Measurements from ENCODE around the gene PSMB3.
A peak's percentile ranks its signal among the peaks of the same experiment; 100 is the strongest.

PSMB3 gene

DNA sequence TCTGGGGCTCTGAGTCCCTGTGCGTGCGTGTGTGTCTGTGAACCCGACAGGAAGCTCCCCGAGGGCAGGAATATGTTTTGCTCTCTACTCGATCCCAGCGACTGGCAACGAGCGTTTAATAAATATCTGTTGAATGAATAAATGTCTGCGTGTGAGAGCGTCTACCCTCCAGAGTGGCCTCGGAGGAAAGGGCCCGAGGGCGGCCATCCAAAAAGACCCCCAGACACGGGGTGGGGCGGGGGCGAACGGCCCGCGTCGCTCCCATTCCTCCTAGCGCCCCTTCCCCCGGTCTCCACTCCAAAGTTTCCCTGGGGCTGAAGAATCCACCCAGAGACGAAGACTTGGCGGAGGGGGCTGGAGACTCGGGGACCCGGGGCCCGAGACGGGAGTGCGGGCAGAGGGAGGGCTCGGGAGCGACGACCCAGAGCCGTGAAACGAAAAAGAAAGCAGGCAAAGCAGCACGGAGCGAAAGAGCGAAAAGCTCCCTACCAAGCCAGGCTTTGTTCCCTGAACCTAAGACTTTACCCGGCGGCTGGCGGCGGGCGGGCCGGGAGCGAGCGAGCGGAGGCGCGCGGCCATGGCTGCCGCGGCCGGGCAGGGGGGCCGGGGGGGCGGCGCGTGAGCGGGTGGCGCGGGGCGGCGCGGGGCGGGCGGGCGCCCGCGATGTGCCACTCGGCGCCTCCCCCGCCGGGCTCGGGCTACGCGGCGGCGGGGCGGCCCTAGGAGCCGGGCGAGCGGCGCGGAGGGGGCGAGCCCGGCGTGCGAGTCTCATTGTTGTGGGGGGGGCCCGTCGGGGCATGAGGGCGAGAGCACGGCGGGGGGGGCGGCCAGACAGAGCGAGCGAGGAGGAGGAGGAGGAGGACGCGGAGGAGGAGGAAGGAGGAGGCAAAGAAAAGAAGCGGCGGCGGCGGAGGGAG, 47.7 kb upstream of the PSMB3 start, which contains the start of gene MLLT6:
MLLT6 (plus strand) TSS at position 668 of the 917 bp plus-strand sequence. CDS start 360 bp downstream, outside the sequence.
- TF ChIP-seq, protein P1, sequence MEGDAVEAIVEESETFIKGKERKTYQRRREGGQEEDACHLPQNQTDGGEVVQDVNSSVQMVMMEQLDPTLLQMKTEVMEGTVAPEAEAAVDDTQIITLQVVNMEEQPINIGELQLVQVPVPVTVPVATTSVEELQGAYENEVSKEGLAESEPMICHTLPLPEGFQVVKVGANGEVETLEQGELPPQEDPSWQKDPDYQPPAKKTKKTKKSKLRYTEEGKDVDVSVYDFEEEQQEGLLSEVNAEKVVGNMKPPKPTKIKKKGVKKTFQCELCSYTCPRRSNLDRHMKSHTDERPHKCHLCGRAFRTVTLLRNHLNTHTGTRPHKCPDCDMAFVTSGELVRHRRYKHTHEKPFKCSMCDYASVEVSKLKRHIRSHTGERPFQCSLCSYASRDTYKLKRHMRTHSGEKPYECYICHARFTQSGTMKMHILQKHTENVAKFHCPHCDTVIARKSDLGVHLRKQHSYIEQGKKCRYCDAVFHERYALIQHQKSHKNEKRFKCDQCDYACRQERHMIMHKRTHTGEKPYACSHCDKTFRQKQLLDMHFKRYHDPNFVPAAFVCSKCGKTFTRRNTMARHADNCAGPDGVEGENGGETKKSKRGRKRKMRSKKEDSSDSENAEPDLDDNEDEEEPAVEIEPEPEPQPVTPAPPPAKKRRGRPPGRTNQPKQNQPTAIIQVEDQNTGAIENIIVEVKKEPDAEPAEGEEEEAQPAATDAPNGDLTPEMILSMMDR (IDR thresholded peaks at IDR 0.05; ENCODE audit: low read length): no peak
- TF ChIP-seq EZH2 (IDR thresholded peaks at IDR 0.05; ENCODE audit: borderline replicate concordance, low read length): no peak
- H3K27me3 ChIP-seq (ENCODE audit: insufficient read depth, low read length): peaks cover 4% of the 10 kb centered on the region; the same call in 1 of the 2 replicates

DNA sequence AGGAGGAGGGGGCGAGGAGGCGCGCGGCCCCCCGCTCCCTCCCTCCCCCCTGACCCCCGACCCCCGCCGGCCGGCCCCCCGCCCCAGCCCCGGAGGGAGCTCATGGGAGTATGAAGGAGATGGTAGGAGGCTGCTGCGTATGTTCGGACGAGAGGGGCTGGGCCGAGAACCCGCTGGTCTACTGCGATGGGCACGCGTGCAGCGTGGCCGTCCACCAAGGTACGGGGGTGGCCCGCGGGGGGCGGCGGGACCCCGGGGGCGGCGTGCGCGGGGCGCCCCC, 47.1 kb upstream of the PSMB3 start:
- Histone ChIP-seq H3K9me2 (ENCODE audit: low read depth, low read length) (no peaks in the 10 kb centered on the region), H3K4me2 (ENCODE audit: low read length) (peak overlapping the region; percentile 80), H3K4me1 (ENCODE audit: insufficient read depth, low read length, severe bottlenecking) (peaks cover 39% of the 10 kb centered on the region), H3K27ac (ENCODE audit: low read depth, low read length, poor library complexity, severe bottlenecking) (no peak overlapping the region), H3K9ac (ENCODE audit: low read length) (peak overlapping the region; percentile 88), H3K9me3 (ENCODE audit: low read length) (no peaks in the 10 kb centered on the region), H3F3A (ENCODE audit: insufficient read depth, low read length) (peaks cover 7% of the 10 kb centered on the region; the same call in 1 of the 2 replicates), H3K79me2 (ENCODE audit: insufficient read depth, low read length) (0 out of 2 replicates have a peak, but pooled peaks cover 4% of the 10 kb centered on the region), H4K20me1 (ENCODE audit: insufficient read depth, low read length) (no peaks in the 10 kb centered on the region), H3K4me3 (ENCODE audit: low read depth, low read length, poor library complexity, severe bottlenecking) (peak overlapping the region; percentile 95), H3K36me3 (ENCODE audit: insufficient read depth, low read length) (peaks cover 25% of the 10 kb centered on the region), H3K27me3 (ENCODE audit: insufficient read depth, low read length) (peaks cover 4% of the 10 kb centered on the region; the same call in 1 of the 2 replicates), H2AFZ (ENCODE audit: low read length) (no peak overlapping the region)
- TF ChIP-seq, protein P1 (IDR thresholded peaks at IDR 0.05; ENCODE audit: low read length): no peak
- no peak for TF ChIP-seq EZH2 (IDR thresholded peaks at IDR 0.05; ENCODE audit: borderline replicate concordance, low read length)

More for the DNA sequence above, 47.7 kb upstream of the PSMB3 start, which contains the start of gene MLLT6:
- Histone ChIP-seq H3K9ac (ENCODE audit: low read length) (peak within 1 kb of the TSS; percentile 93), H3K4me1 (ENCODE audit: insufficient read depth, low read length, severe bottlenecking) (peaks cover 39% of the 10 kb centered on the region), H3K27ac (ENCODE audit: low read depth, low read length, poor library complexity, severe bottlenecking) (peak within 1 kb of the TSS; percentile 90), H3F3A (ENCODE audit: insufficient read depth, low read length) (peaks cover 7% of the 10 kb centered on the region; the same call in 1 of the 2 replicates), H4K20me1 (ENCODE audit: insufficient read depth, low read length) (no peaks in the 10 kb centered on the region), H3K4me2 (ENCODE audit: low read length) (peak within 1 kb of the TSS; percentile 94), H3K79me2 (ENCODE audit: insufficient read depth, low read length) (0 out of 2 replicates have a peak, but pooled peaks cover 4% of the 10 kb centered on the region), H2AFZ (ENCODE audit: low read length) (no peak within 1 kb of the TSS), H3K9me3 (ENCODE audit: low read length) (no peaks in the 10 kb centered on the region), H3K9me2 (ENCODE audit: low read depth, low read length) (no peaks in the 10 kb centered on the region), H3K36me3 (ENCODE audit: insufficient read depth, low read length) (peaks cover 23% of the 10 kb centered on the region), H3K4me3 (ENCODE audit: low read depth, low read length, poor library complexity, severe bottlenecking) (peak within 1 kb of the TSS; percentile 95)

DNA sequence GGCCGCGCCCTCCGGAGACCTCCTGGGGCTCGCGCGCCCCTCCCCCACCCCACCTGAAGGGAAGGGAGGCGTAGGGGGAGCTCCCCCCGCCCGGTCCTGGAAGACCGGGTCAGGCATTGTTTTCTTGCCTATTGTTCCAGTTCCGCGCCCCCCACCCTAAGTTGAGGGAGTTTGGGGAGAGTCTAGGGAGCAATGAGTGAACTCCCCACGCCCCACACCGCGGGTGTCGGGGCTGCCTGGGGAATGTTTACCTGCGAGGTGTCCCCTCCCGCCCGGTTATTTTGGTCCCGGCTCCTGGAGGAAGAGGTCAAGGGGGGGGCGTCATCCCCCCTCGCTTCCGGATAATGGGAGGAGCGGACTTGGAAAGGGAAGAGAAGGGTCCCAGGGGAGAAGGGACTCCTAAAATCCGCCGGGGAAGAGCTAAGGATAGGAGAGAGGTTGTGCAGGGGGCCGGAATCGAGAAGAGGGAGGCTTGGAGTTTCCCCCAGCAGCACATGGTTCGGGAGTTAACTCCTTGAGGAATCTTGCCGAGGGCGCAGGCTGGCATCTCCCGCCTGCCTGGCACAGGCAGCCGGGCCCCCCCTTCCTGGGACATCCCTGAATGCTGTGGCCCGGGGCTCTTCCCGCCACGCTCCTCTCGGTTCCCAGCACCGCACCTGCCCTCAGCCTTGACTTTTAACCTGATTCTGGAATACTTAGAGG, 46.6 kb upstream of the PSMB3 start:
- H3K4me1 ChIP-seq (ENCODE audit: insufficient read depth, low read length, severe bottlenecking): peaks cover 39% of the 10 kb centered on the region

More for the DNA sequence above, 46.6 kb upstream of the PSMB3 start:
- Histone ChIP-seq H2AFZ (ENCODE audit: low read length) (no peak overlapping the region), H3K9ac (ENCODE audit: low read length) (peak overlapping the region; percentile 88), H3K36me3 (ENCODE audit: insufficient read depth, low read length) (peaks cover 30% of the 10 kb centered on the region), H3K79me2 (ENCODE audit: insufficient read depth, low read length) (0 out of 2 replicates have a peak, but pooled peaks cover 4% of the 10 kb centered on the region), H3F3A (ENCODE audit: insufficient read depth, low read length) (peaks cover 7% of the 10 kb centered on the region; the same call in 1 of the 2 replicates), H3K27me3 (ENCODE audit: insufficient read depth, low read length) (peaks cover 4% of the 10 kb centered on the region; the same call in 1 of the 2 replicates), H3K9me2 (ENCODE audit: low read depth, low read length) (no peaks in the 10 kb centered on the region), H3K9me3 (ENCODE audit: low read length) (no peaks in the 10 kb centered on the region), H4K20me1 (ENCODE audit: insufficient read depth, low read length) (no peaks in the 10 kb centered on the region), H3K27ac (ENCODE audit: low read depth, low read length, poor library complexity, severe bottlenecking) (peak overlapping the region; percentile 71), H3K4me3 (ENCODE audit: low read depth, low read length, poor library complexity, severe bottlenecking) (peak overlapping the region; percentile 95), H3K4me2 (ENCODE audit: low read length) (peak overlapping the region; percentile 80)
- no peak for TF ChIP-seq EZH2 (IDR thresholded peaks at IDR 0.05; ENCODE audit: borderline replicate concordance, low read length)
- TF ChIP-seq, protein P1 (IDR thresholded peaks at IDR 0.05; ENCODE audit: low read length): no peak

Measured in OCI-LY1 (cell line).